HepG2 (cell line): ENCODE data around the gene SALL4. TPM values are rescaled to one million over a fixed set of nuclear protein-coding genes. Genes with fewer than 3 reads are reported as not detected.
A peak's percentile ranks its signal among the peaks of the same experiment; 100 is the strongest.

ENCODE experiments used
- ARNTL ChIP-seq: sonication (generic); formaldehyde crosslinking; IDR thresholded peaks from 2 replicates; pipeline ENCODE4 v1.4.0; 2020; ENCODE audit warnings: mild to moderate bottlenecking, missing genetic modification reagents
- BATF2 ChIP-seq: sonication (generic); formaldehyde crosslinking; IDR thresholded peaks from 2 replicates; pipeline ENCODE4 v1.8.0; 2022; ENCODE audit warnings: mild to moderate bottlenecking, missing genetic modification reagents, moderate library complexity
- DZIP1 ChIP-seq: sonication (generic); formaldehyde crosslinking; IDR thresholded peaks from 2 replicates; pipeline ENCODE4 v1.5.0; 2020; ENCODE audit warnings: mild to moderate bottlenecking, missing genetic modification reagents
- HIC2 ChIP-seq: sonication (generic); formaldehyde crosslinking; IDR thresholded peaks from 2 replicates; pipeline ENCODE4 v1.9.0; 2022; ENCODE audit warnings: low read depth, missing genetic modification reagents
- MAFF ChIP-seq: IDR thresholded peaks from 2 replicates; pipeline ENCODE4 v1.6.1; 2011; ENCODE audit warnings: low read depth, low read length, improper control_type of control experiment
- NONO ChIP-seq, 2 experiments: fragments of 450-650 bp in 1 of 2; sonication (generic) in 1 of 2; formaldehyde crosslinking in 1 of 2; IDR thresholded peaks in 1 of 2; conservative IDR thresholded peaks in 1 of 2; 2 replicates each; pipeline versions ENCODE4 v1.6.1 to v1.8.0; 2017 to 2022; ENCODE audit warnings: mild to moderate bottlenecking in 1 of 2, missing genetic modification reagents in 1 of 2, moderate library complexity in 1 of 2
- POGK ChIP-seq: sonication (generic); formaldehyde crosslinking; conservative IDR thresholded peaks from 2 replicates; pipeline ENCODE4 v1.8.0; 2022; ENCODE audit warnings: mild to moderate bottlenecking, moderate library complexity, missing genetic modification reagents
- TMF1 ChIP-seq: sonication (generic); formaldehyde crosslinking; IDR thresholded peaks from 2 replicates; pipeline ENCODE4 v1.8.1; 2022; ENCODE audit warnings: low read depth, missing genetic modification reagents
- XRCC5 ChIP-seq: fragments of 200-400 bp; formaldehyde crosslinking; optimal IDR thresholded peaks from 2 replicates; pipeline ENCODE3; 2017; ENCODE audit warnings: mild to moderate bottlenecking, low read length
- ZFYVE20 ChIP-seq: sonication (generic); formaldehyde crosslinking; IDR thresholded peaks from 2 replicates; pipeline ENCODE4 v1.8.0; 2023; ENCODE audit warnings: low read depth, mild to moderate bottlenecking, moderate library complexity, missing genetic modification reagents, borderline replicate concordance
- ZNF292 ChIP-seq: sonication (generic); formaldehyde crosslinking; IDR thresholded peaks from 2 replicates; pipeline ENCODE4 v1.8.1; 2022; ENCODE audit warnings: mild to moderate bottlenecking, low read depth, missing genetic modification reagents, borderline replicate concordance
- ZNF512 ChIP-seq: sonication (generic); formaldehyde crosslinking; IDR thresholded peaks from 2 replicates; pipeline ENCODE4 v1.4.0; 2020; ENCODE audit warnings: mild to moderate bottlenecking, missing genetic modification reagents
- ZNF629 ChIP-seq: sonication (generic); formaldehyde crosslinking; conservative IDR thresholded peaks from 2 replicates; pipeline ENCODE4 v1.5.0; 2020; ENCODE audit warnings: missing genetic modification reagents
- ZNF710 ChIP-seq: sonication (generic); formaldehyde crosslinking; IDR thresholded peaks from 2 replicates; pipeline ENCODE4 v1.5.0; 2020; ENCODE audit warnings: mild to moderate bottlenecking, missing genetic modification reagents, borderline replicate concordance
- ZZZ3 ChIP-seq: sonication (generic); formaldehyde crosslinking; IDR thresholded peaks from 2 replicates; pipeline ENCODE4 v1.4.0; 2020; ENCODE audit warnings: missing genetic modification reagents, mild to moderate bottlenecking, borderline replicate concordance
- polyA plus RNA-seq, 8 experiments: library from polyadenylated mRNA; depleted of rRNA in 3 of 8; stranded (reverse) in 7 of 8; unstranded in 1 of 8; fragments of >200 nt; fragmentation: Illumina TruSeq in 4 of 8; extraction: Trizol in 4 of 8; gene quantifications; 2 replicates each; pipeline versions ENCODE4 v1.2.1 to v1.2.3, GENCODE V29; 2011 to 2016; ENCODE audit warnings: low read depth in 4 of 8, missing spikeins in 1 of 8, mixed read lengths in 1 of 8; ENCODE audit not compliant: insufficient read depth in 1 of 8
- total RNA-seq, 5 experiments: library from RNA; depleted of rRNA; stranded (reverse); fragments of >200 nt; fragmentation: Illumina TruSeq; extraction: Trizol; gene quantifications; 2 replicates each; pipeline ENCODE4 v1.2.3, GENCODE V29; 2016; ENCODE audit warnings: low read depth in 1 of 5

Gene SALL4
- total and polyA plus RNA-seq, 2 of the 13 experiments (the other 11 are each of a cell fraction or from before 2014, with no cell fraction given): 0.33 to 1.8 TPM

- TF ChIP-seq POGK (CRISPR knock-in tag): no peak
- 0 out of 2 replicates have a peak, but pooled peaks have one; percentile 54 for TF ChIP-seq BATF2
- no peak for TF ChIP-seq MAFF
- TF ChIP-seq ZNF512: no peak
- TF ChIP-seq ZZZ3 (CRISPR knock-in tag): peak; percentile 86; the same call in 1 of the 2 replicates
- TF ChIP-seq XRCC5: peak; percentile 68
- TF ChIP-seq ARNTL (CRISPR knock-in tag): no peak
- no peak for TF ChIP-seq ZFYVE20
- no peak for TF ChIP-seq TMF1 (CRISPR knock-in tag)
- no peak for TF ChIP-seq ZNF629 (CRISPR knock-in tag)
- TF ChIP-seq ZNF292 (CRISPR knock-in tag): peak; percentile 38; the same call in 1 of the 2 replicates
- no peak; the same call in 1 of the 2 replicates for TF ChIP-seq HIC2 (CRISPR knock-in tag)
- TF ChIP-seq ZNF710 (CRISPR knock-in tag): no peak
- TF ChIP-seq DZIP1: no peak
- TF ChIP-seq NONO (IDR thresholded peaks at IDR 0.05): 0 out of 2 replicates have a peak, but pooled peaks have one; percentile 1
- peak; percentile 28; the same call in 1 of the 2 replicates for TF ChIP-seq NONO (CRISPR knock-in tag; conservative IDR thresholded peaks at IDR 0.05)
These were observed 33.4 kb downstream of the SALL4 start (continued) for GRCh38 chr20:51768759-51769517.
